Hematopoietic multipotent progenitor cell treated with erythropoietin and hydrocortisone succinate and interleukin-3 and kit ligand, for 8 days (in vitro differentiated cells): ENCODE results near the gene KLHL30.
"Not testable (repeated sequence)": the region's sequence is repeated elsewhere in the genome, so short reads cannot be mapped to it uniquely, and the experiment has no call there.

ENCODE experiments used
- DNase-seq: peaks from one replicate; pipeline ENCODE4 v3.0.0-alpha.2; 2015

The KLHL30 gene

GRCh38 chr2:238101891-238102841, 36.3 kb upstream of the KLHL30 start:
- DNase-seq: no peak

DNA sequence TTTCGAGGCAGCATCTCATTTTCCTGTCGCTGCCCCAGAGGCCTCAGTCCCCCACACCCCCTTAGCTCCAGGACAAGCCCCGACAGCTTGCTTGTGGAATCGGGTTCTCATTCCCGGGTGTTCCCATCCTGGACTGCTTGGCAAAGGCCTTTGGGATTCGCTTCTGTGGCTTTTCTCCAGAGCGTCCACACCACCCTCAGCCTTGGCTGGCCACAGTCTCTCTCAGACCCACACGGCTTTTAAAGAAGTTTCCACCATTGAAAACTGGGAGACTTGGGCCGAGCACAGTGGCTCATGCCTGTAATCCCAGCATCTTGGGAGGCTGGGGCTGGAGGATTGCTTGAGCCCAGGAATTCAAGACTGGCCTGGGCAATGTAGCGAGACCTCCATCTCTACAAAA, 35.6 kb upstream of the KLHL30 start:
- no peak for DNase-seq

GRCh38 chr2:238103465-238104225, 34.8 kb upstream of the KLHL30 start:
- DNase-seq: no peak

GRCh38 chr2:238104226-238104690, 34.2 kb upstream of the KLHL30 start:
- DNase-seq: no peak

GRCh38 chr2:238104691-238105371, 33.6 kb upstream of the KLHL30 start:
- no peak for DNase-seq

GRCh38 chr2:238105506-238106338, 32.7 kb upstream of the KLHL30 start:
- DNase-seq: no peak

DNA sequence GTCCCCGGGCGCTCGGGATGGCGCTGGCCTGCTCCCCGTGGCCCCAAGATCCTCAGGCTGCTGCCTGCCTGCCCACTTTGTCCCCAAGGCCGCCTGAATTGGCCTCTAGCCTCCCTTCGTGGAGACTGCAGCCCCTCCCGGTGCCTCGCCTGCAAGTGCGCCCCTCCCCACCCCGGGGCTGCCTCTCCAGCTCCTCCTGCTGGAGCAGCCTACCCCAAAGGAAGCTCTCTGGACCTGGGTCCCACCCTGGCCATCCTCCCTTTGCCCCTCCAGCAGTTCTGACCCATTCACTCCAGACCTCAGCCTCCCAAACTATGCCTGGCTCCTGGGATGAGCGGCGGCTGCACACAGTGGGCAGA, 32.1 kb upstream of the KLHL30 start:
- DNase-seq: no peak

- DNase-seq: no peak
These were observed 31.6 kb upstream of the KLHL30 start for GRCh38 chr2:238106698-238107524.

- DNase-seq: no peak
These were observed 30.7 kb upstream of the KLHL30 start for GRCh38 chr2:238107525-238108422.

GRCh38 chr2:238108423-238109183, 29.9 kb upstream of the KLHL30 start:
- DNase-seq: peak; percentile 31

DNA sequence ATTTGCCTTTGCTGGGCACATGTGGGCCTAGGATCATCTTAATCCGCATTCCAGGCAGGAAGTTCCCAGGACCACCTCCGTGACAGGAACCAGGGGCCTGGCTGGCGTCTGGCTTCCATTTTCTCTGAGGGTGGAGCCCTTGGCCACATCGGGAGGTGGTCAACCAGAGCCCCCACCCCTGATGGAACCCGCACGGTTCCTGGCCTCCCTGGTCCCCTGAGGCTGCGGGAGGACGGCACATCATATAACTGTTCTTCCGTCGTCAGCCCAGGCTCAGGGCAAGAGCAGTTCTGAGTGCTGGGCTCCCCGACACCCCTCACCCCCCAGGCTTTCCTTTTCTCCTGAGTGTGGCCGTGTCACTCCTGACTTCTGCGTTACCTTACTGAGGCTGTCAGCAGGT, 24.9 kb upstream of the KLHL30 start:
- DNase-seq: no peak

DNA sequence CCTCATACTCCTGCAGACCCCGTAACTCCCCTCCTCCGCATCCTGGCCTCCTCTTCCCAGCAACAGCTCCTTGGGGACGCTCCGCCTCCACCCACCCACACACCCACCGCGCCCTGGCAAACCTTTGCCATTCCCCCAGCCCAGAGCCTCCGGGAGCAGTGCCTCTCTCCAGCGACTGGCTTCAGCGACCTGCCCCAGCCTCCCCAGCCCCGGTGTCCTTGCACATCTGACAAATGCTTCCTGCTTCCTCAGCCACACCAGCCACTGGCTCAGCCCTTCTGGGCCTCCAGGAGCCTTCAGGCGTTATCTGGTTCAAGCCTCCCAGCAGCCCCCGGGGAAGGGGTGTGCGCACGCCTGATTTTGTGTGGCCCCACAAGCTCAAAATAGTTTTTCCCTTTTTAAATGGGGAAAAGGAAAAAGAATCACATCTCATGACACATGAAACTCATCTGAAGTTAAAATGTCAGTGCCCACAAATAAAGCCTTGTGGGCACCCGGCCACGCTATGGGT, 24.1 kb upstream of the KLHL30 start:
- no peak for DNase-seq

- DNase-seq: no peak
These were observed 23.4 kb upstream of the KLHL30 start for GRCh38 chr2:238114851-238115660.

DNA sequence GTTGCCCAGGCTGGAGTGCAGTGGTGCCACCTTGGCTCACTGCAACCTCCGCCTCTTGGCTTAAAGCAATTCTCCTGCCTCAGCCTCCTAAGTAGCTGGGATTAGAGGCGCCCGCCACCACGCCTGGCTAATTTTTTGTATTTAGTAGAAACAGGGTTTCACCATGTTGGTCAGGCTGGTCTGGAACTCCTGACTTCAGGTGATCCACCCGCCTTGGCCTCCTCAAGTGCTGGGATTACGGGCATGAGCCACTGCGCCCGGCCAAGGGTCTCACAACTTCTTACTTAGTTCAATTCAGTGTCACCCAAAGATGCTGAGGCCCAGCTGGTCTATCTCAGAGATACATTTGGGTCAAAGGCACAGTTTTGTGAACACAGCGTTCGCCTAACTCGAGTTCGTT, 22.8 kb upstream of the KLHL30 start:
- not testable (repeated sequence) for DNase-seq

DNA sequence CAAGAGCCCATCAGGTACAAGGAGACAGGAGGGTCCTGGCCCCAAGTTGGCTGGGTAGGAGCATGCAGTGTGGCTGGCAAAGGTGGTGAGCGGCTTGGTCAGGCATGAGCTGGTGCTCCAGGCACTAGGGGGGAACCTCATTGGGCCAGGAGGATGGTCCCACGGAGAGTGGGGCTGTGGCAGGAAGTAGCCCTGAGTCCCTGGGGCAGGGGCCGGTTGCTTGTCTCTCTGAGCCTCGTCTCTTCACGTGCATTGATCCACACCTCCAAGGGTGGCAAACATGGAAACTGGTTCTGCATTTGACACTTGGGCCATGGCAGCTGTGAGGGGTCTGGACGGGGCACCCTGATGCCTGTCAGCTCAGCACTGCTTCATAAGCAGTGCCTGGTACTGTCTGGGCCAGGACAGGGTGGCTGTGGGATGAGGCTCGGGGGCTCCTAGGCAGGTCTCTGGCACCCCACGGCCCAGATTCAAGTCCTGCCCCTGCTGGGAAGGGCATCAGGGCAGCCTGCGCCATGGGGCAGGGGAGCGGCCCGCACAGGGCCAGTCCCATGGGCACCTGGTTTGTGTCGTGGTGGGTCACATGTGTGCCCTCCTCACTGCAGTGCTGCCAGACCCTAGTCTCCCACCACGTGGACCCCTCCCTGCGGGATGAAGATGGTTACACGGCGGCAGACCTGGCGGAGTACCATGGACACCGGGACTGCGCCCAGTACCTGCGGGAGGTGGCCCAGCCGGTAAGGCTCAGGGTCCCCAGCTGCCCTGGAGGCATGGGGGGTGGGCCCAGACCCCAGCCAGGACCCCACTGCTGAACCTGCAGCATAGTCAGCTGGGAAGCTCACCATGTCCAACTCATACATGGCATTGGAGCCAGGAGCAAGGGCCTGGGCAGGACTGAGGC, 21.9 kb upstream of the KLHL30 start:
- DNase-seq: no peak

GRCh38 chr2:238117199-238118154, 21.0 kb upstream of the KLHL30 start:
- DNase-seq: no peak
